HUDEP-2 (cell line): Measurements from ENCODE around the gene PTPMT1.
A peak's percentile ranks its signal among the peaks of the same experiment; 100 is the strongest.
"Not testable (repeated sequence)": the region's sequence is repeated elsewhere in the genome, so short reads cannot be mapped to it uniquely, and the experiment has no call there.

ENCODE experiments used
- DNase-seq, 76 experiments: peaks; one replicate each; lab custom pipeline; 2025; ENCODE audit not compliant: unreplicated experiment in 76 of 76; lab: John Stamatoyannopoulos, UW

PTPMT1 gene

GRCh38 chr11:47545298-47545697 lies 20.1 kb upstream of the PTPMT1 start:
- DNase-seq = no peak

GRCh38 chr11:47546274-47546673 lies 19.1 kb upstream of the PTPMT1 start:
- not testable (repeated sequence) for DNase-seq

GRCh38 chr11:47550288-47551047 lies 14.9 kb upstream of the PTPMT1 start:
- no peak for DNase-seq

- DNase-seq = peak in 11 of 76 experiments; percentile 4 to 28 (median 20)
Measured at GRCh38 chr11:47551086-47551485, 14.3 kb upstream of the PTPMT1 start.

- peak in 6 of 76 experiments; percentile 3 to 44 (median 22) for DNase-seq
Measured at GRCh38 chr11:47552056-47552565, 13.3 kb upstream of the PTPMT1 start.

GRCh38 chr11:47552566-47553405 lies 12.6 kb upstream of the PTPMT1 start, which contains the start of gene CELF1:
TSS of gene CELF1 (minus strand) at chr11:47553132. CDS start at chr11:47499523, 53,609 bp downstream.
- peak in 74 of 76 experiments; percentile 24 to 90 (median 79) for DNase-seq

GRCh38 chr11:47553406-47553743 lies 12.0 kb upstream of the PTPMT1 start:
- DNase-seq = peak in 15 of 76 experiments; percentile 28 to 78 (median 41)

GRCh38 chr11:47557004-47557403 lies 8.4 kb upstream of the PTPMT1 start:
- DNase-seq = not testable (repeated sequence)

- DNase-seq = no peak
Measured at GRCh38 chr11:47558695-47559094, 6.7 kb upstream of the PTPMT1 start.

GRCh38 chr11:47560426-47560825 lies 5.0 kb upstream of the PTPMT1 start:
- no peak for DNase-seq

GRCh38 chr11:47562393-47562792 lies 3.0 kb upstream of the PTPMT1 start:
- DNase-seq = not testable (repeated sequence)

GRCh38 chr11:47564366-47564765 lies 1.0 kb upstream of the PTPMT1 start:
- DNase-seq = not testable (repeated sequence)

GRCh38 chr11:47564933-47565339 lies 463 bp upstream of the PTPMT1 start:
- peak in 2 of 76 experiments; percentile 29 to 51 for DNase-seq

- peak in 9 of 76 experiments; percentile 2 to 42 (median 9) for DNase-seq
Measured at GRCh38 chr11:47566149-47566698, 825 bp downstream of the PTPMT1 start.

GRCh38 chr11:47569646-47570045 lies 4.2 kb downstream of the PTPMT1 start:
- DNase-seq = no peak

GRCh38 chr11:47570651-47571356 lies 5.4 kb downstream of the PTPMT1 start:
- no peak for DNase-seq

- DNase-seq = no peak
Measured at GRCh38 chr11:47571357-47571729, 5.9 kb downstream of the PTPMT1 start.

- no peak for DNase-seq
Measured at GRCh38 chr11:47571895-47572294, 6.5 kb downstream of the PTPMT1 start.

- DNase-seq = no peak
Measured at GRCh38 chr11:47572715-47573255, 7.4 kb downstream of the PTPMT1 start.

GRCh38 chr11:47573321-47573720 lies 7.9 kb downstream of the PTPMT1 start:
- DNase-seq = no peak
